NCI-H2196 treated with DMSO at 0.1 percent for 48 hours (cell line): ENCODE data around the gene SNRPD3.
"Not testable (repeated sequence)": the region's sequence is repeated elsewhere in the genome, so short reads cannot be mapped to it uniquely, and the experiment has no call there.

Experiments used
- DNase-seq: peaks from one replicate; lab custom pipeline; 2025; ENCODE audit not compliant: unreplicated experiment; lab: John Stamatoyannopoulos, UW

SNRPD3 gene

DNA sequence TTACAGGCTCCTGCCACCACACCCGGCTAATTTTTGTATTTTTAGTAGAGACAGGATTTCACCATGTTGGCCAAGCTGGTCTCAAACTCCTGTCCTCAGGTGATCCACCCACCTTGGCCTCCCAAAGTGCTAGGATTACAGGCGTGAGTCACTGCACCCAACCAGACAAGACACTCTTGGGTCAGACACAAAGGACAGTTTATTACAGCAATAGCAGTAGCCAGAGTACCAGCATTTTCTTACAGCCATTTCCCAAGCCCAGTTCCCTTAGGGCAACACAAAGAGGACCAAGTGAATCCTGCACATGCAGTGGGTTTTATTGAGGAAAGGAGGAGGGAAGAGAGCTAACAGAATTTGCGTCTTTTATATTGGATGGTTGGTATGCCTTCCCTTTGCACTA, 24.8 kb upstream of the SNRPD3 start:
- not testable (repeated sequence) for DNase-seq

DNA sequence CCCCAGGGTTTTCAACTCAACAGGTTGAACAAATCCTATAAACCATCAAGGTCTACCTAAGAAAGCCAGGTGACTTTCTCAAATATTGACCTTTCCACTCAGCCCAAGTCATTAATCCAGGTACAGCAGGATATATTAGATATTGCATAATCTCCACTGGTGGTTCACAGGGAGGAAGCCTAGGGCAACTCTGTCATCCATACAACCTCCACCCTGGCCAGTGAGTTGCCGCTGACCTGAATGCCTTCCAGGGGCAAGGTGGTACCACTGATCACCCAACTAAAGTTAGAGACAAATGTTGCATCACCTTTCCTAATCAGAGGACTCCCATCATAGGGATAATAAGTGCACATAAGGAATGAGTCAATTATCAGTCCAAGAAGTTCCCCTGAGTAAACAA, 23.7 kb upstream of the SNRPD3 start:
- no peak for DNase-seq

DNA sequence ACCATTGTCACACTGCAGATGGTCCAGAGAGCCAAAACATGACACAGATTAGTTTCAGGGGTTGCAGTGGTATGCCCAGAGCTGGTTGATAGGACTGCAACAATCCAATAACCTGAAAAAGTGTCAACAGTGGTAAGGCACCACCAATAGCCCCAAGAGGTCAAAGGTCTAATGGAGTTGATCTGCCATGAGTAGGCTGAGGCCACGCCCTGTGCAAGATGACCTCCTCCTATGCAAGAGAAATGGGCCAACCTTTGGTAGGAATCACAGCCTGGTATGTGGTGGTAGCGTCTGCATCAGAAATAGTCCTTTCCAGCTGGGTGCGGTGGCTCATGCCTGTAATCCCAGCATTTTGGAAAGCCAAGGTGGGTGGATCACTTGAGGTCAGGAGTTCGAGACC, 20.5 kb upstream of the SNRPD3 start:
- no peak for DNase-seq

DNA sequence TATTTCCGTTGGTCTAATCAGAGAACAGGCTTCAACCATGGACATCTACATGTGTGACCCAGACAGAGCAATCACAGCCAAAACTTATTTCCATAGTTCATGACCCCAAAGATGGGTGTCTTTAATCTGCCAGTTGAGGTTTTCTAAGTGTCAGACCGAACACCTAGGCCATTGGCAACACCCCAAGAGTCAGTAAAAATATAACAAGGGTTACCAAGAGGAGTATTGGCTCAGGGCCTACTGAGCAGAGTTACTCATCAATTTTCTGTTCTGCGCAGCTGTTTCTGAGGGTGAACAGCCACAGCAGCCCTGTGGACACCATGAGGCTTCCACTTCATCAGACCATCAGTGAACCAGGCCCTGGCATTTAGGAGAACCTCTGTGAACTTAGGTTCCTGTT, 19.7 kb upstream of the SNRPD3 start:
- DNase-seq: no peak

DNA sequence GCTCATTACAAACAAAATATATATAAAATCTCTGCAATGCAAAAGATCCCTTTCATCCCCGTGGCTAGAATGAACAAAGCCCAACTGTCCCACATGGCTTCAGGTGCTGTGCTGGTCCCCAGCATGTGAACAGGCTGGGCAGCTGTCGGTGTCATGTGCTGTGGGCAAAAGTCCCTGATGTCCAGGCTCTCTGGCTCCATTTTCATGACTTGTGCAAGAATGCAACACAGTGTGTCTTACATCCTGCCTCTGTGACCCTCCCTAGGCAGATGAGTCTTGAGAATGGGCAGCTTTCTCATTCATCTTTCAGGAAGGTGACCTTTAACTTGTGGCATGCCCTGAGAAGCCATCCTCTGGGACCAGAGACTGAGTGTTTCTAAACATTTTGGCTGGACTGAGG, 15.3 kb upstream of the SNRPD3 start:
- DNase-seq: no peak

DNA sequence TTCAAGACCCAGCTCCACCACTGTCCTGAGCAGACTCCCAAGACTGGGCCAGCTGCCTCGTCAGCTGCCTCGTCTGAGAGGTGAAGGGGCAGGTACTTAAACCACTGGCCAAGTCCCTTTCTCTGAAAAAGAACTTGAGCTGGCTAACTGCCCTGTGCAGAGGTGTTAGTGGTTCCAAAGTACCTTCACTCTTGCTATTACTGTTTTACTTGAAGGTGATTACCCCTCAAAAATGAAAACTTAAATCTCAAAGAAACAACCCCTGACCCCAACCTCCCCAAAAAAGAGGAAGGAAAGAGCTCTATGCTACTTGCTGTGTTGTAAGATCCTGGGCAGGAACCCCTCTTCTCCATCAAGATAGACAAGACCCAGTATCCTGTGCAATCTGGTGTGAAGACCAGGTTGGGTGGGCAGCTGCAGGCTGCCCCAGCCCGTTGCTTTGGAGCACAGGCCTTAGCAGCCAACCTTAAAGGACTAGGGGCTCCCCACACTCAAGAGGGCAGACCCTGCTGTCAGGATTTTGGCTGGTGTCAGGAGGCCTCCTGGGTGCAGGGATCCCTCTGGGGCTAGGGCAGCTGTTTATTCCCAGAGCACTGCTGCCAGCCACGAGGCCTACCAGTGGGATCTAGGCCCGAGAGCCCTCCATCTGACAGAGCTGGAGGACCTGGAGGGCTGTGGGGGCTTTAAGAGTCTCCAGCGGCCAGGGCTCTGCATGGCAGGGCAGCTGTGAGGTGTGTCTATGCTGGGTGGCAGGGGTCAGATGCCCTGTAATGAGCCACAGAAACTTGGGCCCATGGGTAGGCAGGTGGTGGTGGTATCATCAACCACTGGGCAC, 13.9 kb upstream of the SNRPD3 start:
- no peak for DNase-seq

DNA sequence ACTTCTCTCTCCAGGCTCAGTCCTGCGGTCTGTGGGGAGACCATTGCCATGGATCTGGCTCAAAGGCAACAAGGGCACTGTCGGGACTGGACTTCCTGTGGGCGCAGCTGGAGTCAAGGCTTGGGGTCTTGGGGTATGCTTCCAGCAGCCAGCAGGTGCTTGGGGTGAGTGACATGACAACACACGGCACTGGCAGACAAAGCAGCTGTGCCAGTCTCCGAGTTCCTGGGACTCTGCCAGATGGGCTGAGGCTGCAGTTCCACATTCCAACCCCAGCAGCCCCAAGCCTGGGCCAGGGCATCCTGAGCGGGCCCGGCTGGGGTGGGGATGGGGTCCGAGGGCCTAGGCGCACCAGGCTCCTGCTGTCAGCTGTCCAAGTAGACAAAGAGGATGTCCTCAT, 13.2 kb upstream of the SNRPD3 start:
- DNase-seq: no peak

DNA sequence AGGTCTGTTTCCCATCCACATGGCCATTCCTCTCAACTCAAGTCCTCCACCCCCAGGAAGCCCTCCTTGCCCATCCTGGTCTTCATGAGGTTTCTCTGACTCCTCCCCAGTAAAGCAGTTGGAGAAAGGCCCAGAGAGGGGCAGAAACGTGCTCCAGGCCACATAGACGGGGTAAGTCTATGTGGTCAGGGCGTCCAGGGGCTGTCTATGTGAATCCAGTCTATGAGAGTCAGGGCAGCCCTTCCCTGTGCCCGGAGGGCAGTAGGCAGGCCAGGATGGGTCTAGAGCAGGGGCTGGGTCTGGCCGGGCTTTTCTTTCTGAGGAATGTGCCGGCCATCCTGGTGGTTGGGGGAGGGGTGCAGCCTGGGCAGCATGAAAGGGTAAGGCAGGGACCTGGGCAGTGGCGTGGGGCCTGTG, 12.6 kb upstream of the SNRPD3 start:
- no peak for DNase-seq

DNA sequence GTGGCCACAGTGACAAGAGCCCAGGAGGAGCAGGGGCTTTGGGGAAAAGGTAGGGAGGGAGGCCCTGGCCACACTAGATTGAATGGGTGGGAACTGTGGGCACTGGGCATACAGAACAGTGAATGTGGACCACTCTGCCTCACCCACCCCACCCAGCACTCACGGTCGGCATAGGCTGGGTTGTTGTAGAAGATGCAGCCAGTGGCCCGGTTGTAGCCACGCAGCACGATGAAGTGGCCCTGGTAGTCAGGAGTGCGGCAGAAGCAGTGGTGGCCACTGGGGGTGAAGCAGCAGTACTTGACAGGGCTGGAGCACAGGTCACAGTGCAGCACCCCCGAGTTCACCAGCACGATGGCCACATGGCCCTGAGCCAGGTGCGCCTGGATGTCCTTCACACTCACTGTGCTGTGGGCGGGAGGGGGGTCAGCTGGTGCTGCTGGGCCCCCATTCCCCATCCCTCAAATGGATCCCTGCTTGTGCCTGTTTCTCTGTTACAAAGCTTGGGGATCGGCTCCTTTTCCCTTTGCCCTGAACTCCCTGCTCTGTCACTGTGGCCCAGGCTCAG, 12.0 kb upstream of the SNRPD3 start:
- no peak for DNase-seq

DNA sequence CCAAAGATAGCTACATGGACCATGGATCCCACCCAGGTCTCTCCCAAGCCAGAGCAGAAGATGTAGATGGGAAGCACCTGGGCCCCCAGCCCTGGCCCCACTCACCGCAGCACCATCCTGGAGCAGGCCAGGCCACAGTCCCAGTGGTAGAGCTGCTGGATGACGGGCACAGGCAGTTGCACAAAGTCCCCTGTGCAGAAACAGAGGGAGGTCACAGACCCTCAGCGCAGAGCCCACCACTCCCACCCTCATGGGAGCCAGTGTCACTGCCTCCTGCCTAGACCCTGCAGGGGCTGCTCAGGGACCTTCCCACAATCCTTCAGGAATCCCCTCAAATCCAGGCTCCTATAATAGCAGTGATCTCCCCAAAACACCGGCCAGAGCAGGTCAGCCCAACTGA, 7.0 kb upstream of the SNRPD3 start:
- no peak for DNase-seq

DNA sequence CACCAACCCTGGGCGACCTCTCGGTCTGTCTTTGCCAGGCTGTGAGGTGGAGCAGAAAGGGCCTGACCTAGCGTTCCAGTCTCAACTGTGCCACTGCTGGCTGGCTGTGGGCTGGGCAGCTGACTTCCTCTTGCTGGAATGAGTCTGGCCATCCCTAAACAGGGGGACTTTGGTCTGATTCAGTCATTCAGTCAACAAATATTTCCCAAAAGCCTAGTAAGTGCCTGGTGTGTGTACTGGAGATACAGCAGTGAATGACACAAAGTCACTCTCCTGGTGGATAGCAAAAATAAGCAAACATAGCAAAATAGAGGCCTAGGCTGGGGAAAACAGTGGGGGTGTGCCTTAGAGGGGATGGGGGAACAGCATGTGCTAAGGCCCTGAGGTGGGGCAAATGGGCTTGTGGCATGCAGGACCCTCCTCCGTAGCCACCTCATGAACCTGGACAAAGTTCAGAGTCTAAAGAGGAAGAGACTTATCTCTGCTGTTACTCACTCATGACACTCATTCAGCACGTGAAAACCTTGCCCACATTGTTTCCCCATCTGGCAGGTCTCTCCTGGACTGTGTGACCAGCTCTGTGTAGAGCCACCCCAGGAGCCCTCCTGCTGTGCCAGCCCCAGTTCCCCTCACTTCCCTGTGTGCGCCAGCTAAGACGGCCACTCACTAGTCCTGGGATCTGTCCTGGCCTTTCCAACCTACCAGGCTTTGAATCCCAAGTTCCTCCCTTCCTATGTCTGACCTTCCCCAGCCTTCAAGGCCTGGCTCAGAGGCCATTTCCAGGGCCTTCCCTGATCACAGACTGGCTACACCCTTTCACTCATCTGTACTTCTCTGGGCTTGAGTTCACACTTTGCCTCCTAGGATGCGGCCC, 5.5 kb upstream of the SNRPD3 start:
- DNase-seq: no peak

DNA sequence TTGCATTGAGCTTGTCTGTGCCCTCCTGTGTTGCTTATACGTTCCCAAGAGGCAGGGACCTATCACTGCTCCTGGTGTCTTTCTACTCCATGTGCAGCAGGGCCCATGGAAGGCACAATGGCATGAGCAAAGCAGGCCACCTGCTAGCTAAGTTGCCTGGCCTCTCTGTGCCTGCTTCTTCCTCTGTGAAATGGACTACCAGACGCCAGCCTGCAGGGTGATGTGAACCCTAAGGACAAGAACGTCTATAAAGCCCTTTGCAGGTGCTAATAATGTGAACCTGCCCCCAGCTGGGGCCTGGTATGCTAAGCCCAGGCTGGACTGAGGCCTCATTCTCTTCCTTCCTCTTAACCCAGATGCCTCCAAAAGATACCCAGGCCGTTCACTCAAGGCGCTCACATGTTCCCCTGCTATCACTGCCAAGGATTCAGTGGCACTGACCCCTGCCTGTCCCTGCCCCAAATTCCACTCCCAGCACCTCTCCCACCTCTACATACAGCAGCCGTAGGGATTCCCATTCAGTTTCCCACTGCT, 4.8 kb upstream of the SNRPD3 start:
- DNase-seq: no peak

DNA sequence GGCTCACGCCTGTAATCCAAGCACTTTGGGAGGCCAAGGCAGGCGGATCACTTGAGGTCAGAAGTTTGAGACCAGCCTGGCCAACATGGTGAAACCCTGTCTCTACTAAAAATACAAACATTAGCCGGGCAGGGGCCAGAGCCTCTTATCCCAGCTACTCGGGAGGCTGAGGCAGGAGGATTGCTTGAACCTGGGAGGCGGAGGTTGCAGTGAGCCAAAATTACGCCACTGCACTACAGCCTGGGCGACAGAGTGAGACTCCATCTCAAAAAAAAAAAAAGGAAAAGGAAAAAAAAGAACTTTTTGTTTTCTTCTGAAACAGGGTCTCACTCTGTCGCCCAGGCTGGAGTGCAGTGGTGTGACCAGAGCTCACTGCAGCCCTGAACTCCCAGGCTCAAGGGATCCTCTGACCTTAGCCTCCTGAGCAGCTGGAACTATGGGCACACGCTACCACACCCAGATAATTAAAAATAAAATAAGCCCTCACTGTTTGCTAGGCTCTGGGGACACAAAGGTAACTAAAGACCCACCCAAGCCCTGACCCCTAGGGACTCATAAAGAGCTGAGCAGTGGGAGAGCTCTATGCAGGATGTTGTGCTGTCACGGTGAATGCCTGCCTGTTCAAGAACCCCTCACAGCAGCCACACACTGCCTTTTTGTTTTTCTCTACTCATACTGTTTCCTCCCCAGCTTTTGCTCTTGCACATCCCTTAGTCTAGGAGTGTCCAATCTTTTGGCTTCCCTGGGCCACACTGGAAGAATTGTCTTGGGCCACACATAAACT, 3.1 kb upstream of the SNRPD3 start:
- DNase-seq: not testable (repeated sequence)

DNA sequence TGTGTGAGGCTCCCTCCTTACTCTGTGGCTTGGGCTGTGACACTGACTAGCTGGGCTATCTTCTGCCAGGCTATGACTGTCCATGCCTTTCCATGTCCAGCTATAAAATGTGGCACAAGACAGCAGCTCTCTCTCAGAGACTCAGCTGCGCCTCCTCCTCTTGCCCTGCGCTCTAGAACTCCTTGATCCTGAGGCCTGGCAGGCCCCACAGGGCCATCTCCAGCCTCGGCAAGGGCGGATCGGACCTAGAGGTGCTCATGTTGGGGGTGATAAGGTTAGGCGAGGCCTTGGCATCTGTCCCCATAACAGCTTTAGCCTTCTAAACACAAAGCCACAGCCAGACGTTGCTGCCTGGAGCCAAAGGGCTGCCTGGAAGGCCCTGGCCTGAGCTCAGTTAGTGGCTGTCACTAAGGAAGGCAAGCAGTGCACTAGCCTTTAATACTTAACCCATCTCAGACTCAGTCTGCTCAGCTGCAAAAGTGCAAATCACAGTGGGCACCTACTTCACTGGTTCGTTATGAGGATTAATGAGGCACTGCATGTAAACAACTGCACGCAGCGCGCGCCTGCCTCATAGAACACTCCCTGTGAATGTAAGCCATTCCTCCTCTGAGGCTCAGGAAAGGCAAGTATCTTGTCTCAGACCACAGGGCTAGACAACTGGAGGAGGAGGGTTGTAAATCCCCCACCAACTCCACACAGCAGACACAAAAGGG, 2.0 kb upstream of the SNRPD3 start:
- no peak for DNase-seq

DNA sequence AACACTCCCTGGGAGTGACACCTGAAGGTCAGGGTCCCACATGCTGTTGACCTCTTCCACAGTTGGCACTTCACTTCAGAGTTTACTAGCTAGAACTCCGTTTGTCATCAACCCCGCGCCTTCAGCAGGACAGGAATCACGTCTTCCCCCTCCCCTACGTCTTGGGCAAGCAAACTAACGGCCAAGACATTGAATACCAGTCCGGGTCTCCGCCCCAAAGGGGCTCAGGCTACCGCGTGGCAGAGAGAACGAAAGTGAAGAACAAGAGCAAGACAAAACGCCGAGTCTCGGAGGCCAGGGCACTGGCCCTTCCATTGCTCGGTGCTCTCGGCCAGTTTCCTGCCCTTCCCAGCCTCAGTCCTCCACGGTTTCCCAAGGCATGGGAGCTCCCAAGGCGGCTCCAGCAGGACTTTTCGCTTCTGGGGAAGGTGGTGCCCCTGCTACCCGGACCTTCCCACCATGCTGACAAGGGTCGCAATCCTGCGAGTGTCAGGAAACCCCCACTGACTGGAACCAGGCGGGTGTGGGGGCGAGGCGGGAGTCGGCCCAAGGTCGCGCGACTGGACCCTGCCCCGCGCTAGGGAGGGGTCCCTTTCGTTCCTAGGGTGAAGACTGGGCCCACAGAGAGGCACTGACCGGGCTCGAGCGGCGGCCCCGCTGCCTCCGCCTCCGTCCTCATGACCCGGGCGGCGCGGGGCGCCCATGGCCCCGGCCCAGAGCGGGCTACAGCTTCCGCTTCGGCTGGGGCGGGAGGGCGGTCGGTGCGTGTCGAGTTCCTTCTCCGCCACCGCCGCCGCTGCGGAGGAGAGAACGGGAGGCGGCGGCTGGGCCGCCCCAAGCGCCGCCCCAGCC, 1.3 kb upstream of the SNRPD3 start, which contains the start of gene GUCD1:
Gene GUCD1 (minus strand): TSS at position 826 of the 852 bp plus-strand sequence. CDS start 147 bp downstream, at position 679.
- DNase-seq: no peak

DNA sequence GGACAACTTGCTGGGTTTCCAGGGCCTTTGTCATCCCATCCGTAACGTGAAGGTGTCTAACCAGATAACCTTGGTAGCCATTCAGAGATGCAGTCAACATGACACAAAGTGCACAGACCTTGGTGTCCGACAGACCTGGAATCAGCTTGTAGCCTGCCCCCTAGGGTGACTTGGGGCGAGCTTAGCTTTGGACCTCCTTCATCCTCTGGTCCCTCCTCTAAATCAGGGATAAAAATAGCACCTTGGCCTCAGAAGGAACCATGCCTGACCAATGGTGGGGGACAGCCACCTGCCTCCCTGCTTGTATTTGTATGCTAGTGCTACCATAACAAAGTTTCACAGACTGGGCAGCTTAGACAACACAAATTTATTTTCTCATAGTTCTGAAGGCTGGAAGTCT, 3.7 kb downstream of the SNRPD3 start:
- DNase-seq: no peak

DNA sequence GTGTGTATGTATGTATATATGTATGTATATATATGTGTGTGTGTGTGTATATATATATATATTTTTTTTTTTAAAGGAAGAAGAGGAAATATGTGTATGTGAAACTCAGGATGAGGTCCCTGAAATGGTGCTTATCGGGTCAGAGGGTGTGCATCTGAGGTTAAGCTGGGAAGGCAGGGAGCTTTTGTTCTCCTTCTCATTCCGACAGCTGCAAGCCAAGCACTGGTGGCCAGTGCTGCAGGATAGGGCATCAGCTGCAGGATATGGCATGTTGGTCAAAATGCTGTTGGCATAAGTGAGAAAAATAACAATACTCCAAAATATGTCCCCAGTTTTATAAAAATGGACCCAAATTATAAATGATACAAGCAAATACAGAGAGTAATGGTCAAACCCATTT, 7.4 kb downstream of the SNRPD3 start:
- no peak for DNase-seq

DNA sequence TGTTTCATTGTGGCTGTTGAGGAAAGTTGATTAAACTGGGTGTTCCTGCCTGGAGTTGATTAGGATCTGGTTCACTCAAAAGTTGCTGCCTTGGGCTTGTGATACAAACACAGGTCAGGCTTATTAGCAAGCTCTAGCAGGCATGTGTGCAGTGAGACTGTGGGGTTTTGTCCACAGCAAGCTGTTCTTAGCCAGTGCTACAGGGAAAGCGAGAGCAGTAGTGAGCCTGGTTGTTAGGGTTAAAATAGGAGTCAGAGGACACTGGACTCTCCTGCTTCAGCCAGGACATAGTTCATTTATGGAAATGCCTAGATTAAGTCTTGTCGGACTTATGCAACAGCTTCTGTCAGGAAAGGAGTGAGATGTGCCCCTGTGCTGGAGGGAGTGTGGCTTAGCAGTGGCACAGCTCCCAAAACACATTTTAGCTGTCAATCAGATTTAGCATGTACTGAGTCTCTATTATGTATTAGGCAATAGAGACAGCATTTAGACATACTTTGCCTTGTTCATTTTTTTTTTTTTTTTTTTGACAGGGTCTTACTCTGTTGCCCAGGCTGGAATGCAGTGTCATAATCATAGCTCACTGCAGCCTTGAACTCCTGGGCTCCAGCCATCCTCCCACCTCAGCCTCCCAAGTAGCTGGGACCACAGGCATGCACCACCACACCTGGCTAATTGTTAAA, 8.7 kb downstream of the SNRPD3 start:
- DNase-seq: no peak

DNA sequence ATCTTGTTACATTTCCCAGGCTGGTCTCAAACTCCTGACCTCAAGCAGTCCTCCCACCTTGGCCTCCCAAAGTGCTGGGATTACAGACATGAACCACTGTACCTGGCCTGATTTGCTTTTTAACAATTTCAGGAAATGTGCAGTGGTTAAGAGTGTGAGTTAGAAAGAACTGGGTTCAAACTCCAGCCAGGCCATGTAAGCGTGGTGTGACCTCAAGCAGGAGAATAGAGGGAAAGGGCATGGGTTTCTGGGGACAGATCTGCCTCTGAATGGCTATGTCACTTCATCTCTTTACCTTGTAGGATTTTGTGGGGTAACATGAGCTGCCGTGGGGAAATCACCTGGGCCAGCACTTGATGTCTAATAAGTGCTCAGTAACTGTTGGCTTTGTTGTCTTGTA, 9.3 kb downstream of the SNRPD3 start:
- no peak for DNase-seq
